Measurements from ENCODE around the gene MORN1. TPM values are rescaled to one million over a fixed set of nuclear protein-coding genes. Genes with fewer than 3 reads are reported as not detected.

The MORN1 gene
- total and polyA plus RNA-seq, 11 donors: 2.2 to 8.2 (median 3.8) TPM

- WGBS, 4 donors: 63 to 79% (median 74%) methylated on average over 19 to 41 of the region's 41 CpGs
- ATAC-seq (peak; percentile 17 to 37 (median 27)), DNase-seq (peak in 1 of 5 donors; percentile 26)
- Histone ChIP-seq H3K4me1 (peaks cover 0 to 58% (median 23%) of the 10 kb centered on the region in 12 donors), H3K9me3 (no peaks in the 10 kb centered on the region), H3K27me3 (peaks cover 0 to 8% (median 0%) of the 10 kb centered on the region in 9 donors), H3K4me3 (peak overlapping the region in 5 of 12 donors; percentile 6 to 42 (median 16)), H3K36me3 (no peaks in the 10 kb centered on the region), H3K27ac (peak overlapping the region; percentile 8 to 88 (median 66))
- TF ChIP-seq CTCF (IDR thresholded peaks at IDR 0.05) (no peak), POLR2A (IDR thresholded peaks at IDR 0.05) (no peak)
- intact Hi-C loops (cut with DNase I): loop anchor here in 3 of 10 donors (5.0 kb wide), 2 partner anchors 55 to 60 kb away; no protein-coding TSS in a partner anchor
These were observed 68.7 kb downstream of the MORN1 start for GRCh38 chr1:2322581-2323211.

GRCh38 chr1:2322065-2322571, 69.2 kb downstream of the MORN1 start:
- 8 to 11% (median 9%) methylated on average over 30 of the region's 30 CpGs for WGBS, 4 donors
- no peaks in the 10 kb centered on the region for H3K36me3 ChIP-seq
- ATAC-seq: peak; percentile 62 to 86 (median 74)
- peak; percentile 74 to 87 (median 83) for DNase-seq
- H3K9me3 ChIP-seq: no peaks in the 10 kb centered on the region
- TF ChIP-seq CTCF (IDR thresholded peaks at IDR 0.05) (peak in 2 of 12 donors; percentile 22 to 24), POLR2A (IDR thresholded peaks at IDR 0.05) (no peak)
- H3K4me1 ChIP-seq: peaks cover 0 to 59% (median 23%) of the 10 kb centered on the region in 12 donors
- peak overlapping the region in 7 of 12 donors; percentile 4 to 42 (median 15) for H3K4me3 ChIP-seq
- intact Hi-C loops (cut with DNase I): loop anchor here in 3 of 10 donors (5.0 kb wide), 2 partner anchors 55 to 60 kb away; no protein-coding TSS in a partner anchor
- H3K27me3 ChIP-seq: peaks cover 0 to 8% (median 0%) of the 10 kb centered on the region in 9 donors
- peak overlapping the region; percentile 8 to 88 (median 66) for H3K27ac ChIP-seq

- Histone ChIP-seq H3K4me3 (peak overlapping the region in 1 of 12 donors; percentile 27), H3K27ac (peak overlapping the region in 6 of 12 donors; percentile 67 to 88 (median 76)), H3K9me3 (no peaks in the 10 kb centered on the region), H3K4me1 (peaks cover 0 to 64% (median 27%) of the 10 kb centered on the region in 12 donors), H3K36me3 (no peaks in the 10 kb centered on the region), H3K27me3 (peaks cover 0 to 8% (median 0%) of the 10 kb centered on the region in 9 donors)
- WGBS, 4 donors: 74 to 95% (median 89%) methylated on average over 15 to 41 of the region's 41 CpGs
- no peak for ATAC-seq
- intact Hi-C loops (cut with DNase I): loop anchor here in 3 of 10 donors (5.0 kb wide), 2 partner anchors 56 to 61 kb away; no protein-coding TSS in a partner anchor
- peak in 1 of 5 donors; percentile 28 for DNase-seq
- no peak for TF ChIP-seq POLR2A (IDR thresholded peaks at IDR 0.05)
- no peak for TF ChIP-seq CTCF (IDR thresholded peaks at IDR 0.05)
These were observed 70.3 kb downstream of the MORN1 start for GRCh38 chr1:2320760-2321667.
